Vagina (tissue), 2 donors: ENCODE measurements around the gene PSMG3. TPM values are rescaled to one million over a fixed set of nuclear protein-coding genes. Genes with fewer than 3 reads are reported as not detected.

Experiments
- DNase-seq, 2 donors: peaks; one replicate each; pipeline ENCODE4 v3.0.0-alpha.2; 2017; ENCODE audit errors: extremely low spot score in 2 of 2
- H3K27ac ChIP-seq: fragments of 200-600 bp; sonication (generic); one replicate; pipeline ENCODE4 v1.5.1; 2019
- H3K27me3 ChIP-seq: fragments of 200-600 bp; sonication (generic); one replicate; pipeline ENCODE4 v1.5.1; 2019
- H3K36me3 ChIP-seq, 2 donors: fragments of 200-600 bp; sonication (generic); one replicate each; pipeline ENCODE4 v1.5.1; 2017 to 2019
- H3K4me1 ChIP-seq: fragments of 200-600 bp; sonication (generic); one replicate; pipeline ENCODE4 v1.5.1; 2019
- H3K4me3 ChIP-seq, 2 donors: fragments of 200-600 bp; sonication (generic); 1 replicate in 1 of 2; 2 replicates in 1 of 2; pipeline ENCODE4 v1.5.1; 2016 to 2019
- H3K9me3 ChIP-seq: fragments of 200-600 bp; sonication (generic); one replicate; pipeline ENCODE4 v1.5.1; 2019
- POLR2A ChIP-seq, 2 donors: fragments of 450-650 bp; IDR thresholded peaks; one replicate each; pipeline ENCODE4 v1.6.1; 2017; ENCODE audit warnings: antibody characterized with exemption in 2 of 2, mild to moderate bottlenecking in 2 of 2, moderate library complexity in 2 of 2
- POLR2AphosphoS5 ChIP-seq, 2 donors: sonication (generic); formaldehyde crosslinking; IDR thresholded peaks; one replicate each; pipeline ENCODE4 v1.9.0; 2017; ENCODE audit warnings: antibody characterized with exemption in 2 of 2, mild to moderate bottlenecking in 2 of 2, low read depth in 1 of 2; ENCODE audit not compliant: insufficient read depth in 1 of 2
- intact Hi-C: fragments of 100-400 bp; cut with DNase I; formaldehyde crosslinking; loops from one replicate; pipeline ENCODE4 v1.15.1; 2023
- total RNA-seq: library from RNA; depleted of rRNA; stranded (reverse); fragments of >200 nt; gene quantifications from one replicate; pipeline ENCODE4 v1.2.3, GENCODE V29; 2016
- TF ChIP-seq, protein P1 (sequence below), 3 experiments: fragments of 450-650 bp in 2 of 3; fragments of 200-600 bp in 1 of 3; sonication (generic) in 1 of 3; IDR thresholded peaks; one replicate each; pipeline ENCODE4 v1.5.1; 2017 to 2019; ENCODE audit warnings: antibody characterized with exemption in 3 of 3, mild to moderate bottlenecking in 2 of 3, moderate library complexity in 2 of 3

Gene PSMG3
- total RNA-seq, 1 donor from 2014 or later, result 49.6 TPM

DNA sequence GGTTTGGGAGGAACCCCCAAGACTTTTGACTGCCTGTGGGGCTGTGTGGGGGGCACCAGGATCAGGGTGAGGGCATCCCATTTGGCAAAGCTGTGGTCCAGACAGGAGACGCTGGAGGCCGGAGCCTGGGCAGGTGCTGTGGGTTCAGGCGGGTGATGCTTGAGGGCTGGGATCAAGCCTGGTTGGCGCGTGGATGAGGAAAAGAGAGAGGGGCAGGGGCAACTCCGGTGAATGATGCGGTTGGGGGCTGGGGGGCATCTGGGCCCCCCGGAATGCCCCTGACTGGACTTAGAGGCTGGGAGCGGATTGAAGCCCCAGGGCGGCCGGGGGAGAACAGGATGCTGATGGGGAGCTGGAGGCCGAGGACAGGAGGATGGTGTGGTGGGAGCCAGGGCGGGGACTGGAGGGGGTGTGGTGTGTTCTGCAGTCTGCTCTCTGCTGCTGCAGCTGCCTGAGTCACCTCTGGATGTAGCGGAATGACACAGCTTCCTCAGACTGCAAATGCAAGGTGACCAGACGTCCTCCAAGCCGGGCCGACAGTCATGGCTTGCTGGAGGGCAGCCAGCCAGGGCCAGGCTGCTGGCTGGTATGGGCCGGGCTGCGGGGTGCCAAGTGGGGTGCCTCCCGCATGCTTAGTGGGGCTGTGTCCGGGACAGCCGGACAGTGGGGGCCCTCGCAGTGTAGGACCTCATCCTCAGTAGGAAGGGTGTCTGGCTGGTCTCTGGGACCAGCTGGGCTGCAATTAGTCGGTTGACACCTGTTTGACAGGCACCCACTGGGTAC is 36.1 kb downstream of the PSMG3 start:
- Histone ChIP-seq H3K4me3 (peak overlapping the region; percentile 70 to 95), H3K36me3 (no peaks in the 10 kb centered on the region), H3K9me3 (no peaks in the 10 kb centered on the region), H3K27me3 (no peaks in the 10 kb centered on the region), H3K4me1 (peaks cover 71% of the 10 kb centered on the region), H3K27ac (peak overlapping the region; percentile 99)
- intact Hi-C loops, result loop anchor here (5.0 kb wide), 1 partner anchor 39 kb away; the partner anchor contains the start of gene PSMG3
- no peak for DNase-seq
- no peak for TF ChIP-seq POLR2AphosphoS5 (IDR thresholded peaks at IDR 0.05; ENCODE audit: insufficient read depth in 1 of 2, low read depth in 1 of 2)
- TF ChIP-seq, protein P1, sequence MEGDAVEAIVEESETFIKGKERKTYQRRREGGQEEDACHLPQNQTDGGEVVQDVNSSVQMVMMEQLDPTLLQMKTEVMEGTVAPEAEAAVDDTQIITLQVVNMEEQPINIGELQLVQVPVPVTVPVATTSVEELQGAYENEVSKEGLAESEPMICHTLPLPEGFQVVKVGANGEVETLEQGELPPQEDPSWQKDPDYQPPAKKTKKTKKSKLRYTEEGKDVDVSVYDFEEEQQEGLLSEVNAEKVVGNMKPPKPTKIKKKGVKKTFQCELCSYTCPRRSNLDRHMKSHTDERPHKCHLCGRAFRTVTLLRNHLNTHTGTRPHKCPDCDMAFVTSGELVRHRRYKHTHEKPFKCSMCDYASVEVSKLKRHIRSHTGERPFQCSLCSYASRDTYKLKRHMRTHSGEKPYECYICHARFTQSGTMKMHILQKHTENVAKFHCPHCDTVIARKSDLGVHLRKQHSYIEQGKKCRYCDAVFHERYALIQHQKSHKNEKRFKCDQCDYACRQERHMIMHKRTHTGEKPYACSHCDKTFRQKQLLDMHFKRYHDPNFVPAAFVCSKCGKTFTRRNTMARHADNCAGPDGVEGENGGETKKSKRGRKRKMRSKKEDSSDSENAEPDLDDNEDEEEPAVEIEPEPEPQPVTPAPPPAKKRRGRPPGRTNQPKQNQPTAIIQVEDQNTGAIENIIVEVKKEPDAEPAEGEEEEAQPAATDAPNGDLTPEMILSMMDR (IDR thresholded peaks at IDR 0.05), result no peak
- no peak for TF ChIP-seq POLR2A (IDR thresholded peaks at IDR 0.05)

DNA sequence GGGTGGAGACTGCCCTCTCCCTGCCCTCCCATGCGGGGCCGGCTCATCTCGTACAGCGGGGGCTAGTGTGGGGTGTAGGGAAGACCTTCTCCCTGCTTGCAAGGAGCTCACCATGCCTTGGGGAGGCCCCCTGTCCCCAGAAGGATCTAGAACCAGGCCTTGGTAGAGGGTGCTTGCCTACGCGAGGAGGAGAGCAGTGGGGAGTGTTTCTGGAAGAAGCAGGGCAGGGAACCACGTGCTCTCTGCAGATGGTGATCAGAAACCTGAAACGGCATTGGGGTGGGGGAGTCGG is 36.6 kb downstream of the PSMG3 start:
- intact Hi-C loops, result loop anchor here (5.0 kb wide), 1 partner anchor 39 kb away; the partner anchor contains the start of gene PSMG3
- peaks cover 65% of the 10 kb centered on the region for H3K4me1 ChIP-seq
- peak overlapping the region; percentile 99 for H3K27ac ChIP-seq
- DNase-seq, result no peak
- TF ChIP-seq POLR2A (IDR thresholded peaks at IDR 0.05) (no peak), POLR2AphosphoS5 (IDR thresholded peaks at IDR 0.05; ENCODE audit: insufficient read depth in 1 of 2, low read depth in 1 of 2) (peak in 1 of 2 donors; percentile 7)
- TF ChIP-seq, protein P1 (IDR thresholded peaks at IDR 0.05), result no peak
- no peaks in the 10 kb centered on the region for H3K27me3 ChIP-seq
- peak overlapping the region; percentile 70 to 95 for H3K4me3 ChIP-seq
- H3K9me3 ChIP-seq, result no peaks in the 10 kb centered on the region
- no peaks in the 10 kb centered on the region for H3K36me3 ChIP-seq

DNA sequence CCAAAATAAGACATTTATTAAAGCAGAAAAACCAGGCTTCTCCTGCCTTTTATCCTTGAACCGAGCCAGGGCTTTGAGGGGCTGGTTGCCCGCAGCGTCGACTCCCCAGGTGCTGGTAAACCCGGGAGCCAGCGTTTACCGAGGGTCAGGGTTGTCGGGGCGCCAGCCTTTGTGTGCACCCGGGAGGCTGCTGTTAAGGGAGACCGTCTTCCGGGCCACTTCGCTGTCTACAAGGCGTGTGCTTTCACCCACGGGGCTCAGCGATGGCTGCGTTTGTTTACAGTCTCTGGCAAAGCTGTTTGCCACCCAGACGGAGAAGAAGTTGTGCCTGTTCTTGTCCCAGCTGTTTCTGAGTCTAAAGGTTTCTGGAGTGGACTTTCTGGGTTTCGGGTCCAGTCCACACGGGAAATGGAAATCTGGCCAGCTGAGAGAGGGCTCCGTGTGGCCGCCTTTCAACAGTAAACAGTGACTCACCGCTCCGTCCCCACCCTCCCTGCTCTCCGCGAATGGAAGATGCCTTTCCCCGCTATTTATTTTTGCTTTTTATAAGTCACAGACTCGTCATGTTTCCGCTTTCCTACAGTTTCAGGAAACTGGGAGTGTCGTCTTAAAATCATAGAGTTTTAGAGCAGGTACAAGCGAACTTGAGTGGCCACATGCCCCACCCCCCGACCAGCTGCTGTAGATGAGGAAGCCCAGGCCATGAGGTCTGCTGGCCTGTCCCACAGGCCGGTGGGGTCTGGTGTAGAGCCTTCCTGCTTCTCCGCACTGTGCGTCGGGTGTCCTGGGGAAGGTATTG is 37.2 kb downstream of the PSMG3 start:
- H3K4me1 ChIP-seq, result peaks cover 60% of the 10 kb centered on the region
- no peak for DNase-seq

DNA sequence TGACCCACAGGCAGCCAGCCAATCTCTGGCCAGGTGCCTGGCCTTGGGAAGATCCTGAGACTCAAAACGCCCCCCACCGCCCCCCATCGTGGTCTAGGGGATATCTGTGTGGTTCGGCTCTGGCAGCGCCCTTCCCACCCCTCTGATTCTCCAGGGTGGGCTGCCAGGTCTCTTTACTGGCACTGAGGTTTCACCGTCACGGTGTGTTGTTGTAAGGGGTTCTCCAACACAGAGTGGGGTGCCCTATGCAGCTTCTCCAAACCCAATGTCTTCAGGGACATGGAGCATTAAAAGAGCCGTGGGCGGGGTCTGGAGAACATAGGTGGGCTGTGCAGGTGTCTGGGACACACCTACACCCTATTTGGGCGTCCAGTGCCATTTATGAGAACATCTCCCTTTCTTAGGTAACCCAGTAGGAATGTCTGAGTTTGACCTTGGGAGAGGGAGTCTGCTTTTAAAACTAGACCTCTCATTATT is 37.8 kb downstream of the PSMG3 start:
- intact Hi-C loops, result loop anchor here (5.0 kb wide), 1 partner anchor 40 kb away; the partner anchor contains the start of gene PSMG3

More for the DNA sequence above, 37.2 kb downstream of the PSMG3 start:
- TF ChIP-seq POLR2A (IDR thresholded peaks at IDR 0.05) (peak in 1 of 2 donors; percentile 62), POLR2AphosphoS5 (IDR thresholded peaks at IDR 0.05; ENCODE audit: insufficient read depth in 1 of 2, low read depth in 1 of 2) (peak; percentile 80 to 97)
- TF ChIP-seq, protein P1 (IDR thresholded peaks at IDR 0.05), result no peak
- intact Hi-C loops, result loop anchor here (5.0 kb wide), 1 partner anchor 40 kb away; the partner anchor contains the start of gene PSMG3
- H3K9me3 ChIP-seq, result no peaks in the 10 kb centered on the region
- H3K36me3 ChIP-seq, result no peaks in the 10 kb centered on the region
- H3K27ac ChIP-seq, result peak overlapping the region; percentile 99
- H3K27me3 ChIP-seq, result no peaks in the 10 kb centered on the region
- H3K4me3 ChIP-seq, result peak overlapping the region; percentile 70 to 95

More for the DNA sequence above, 37.8 kb downstream of the PSMG3 start:
- Histone ChIP-seq H3K9me3 (no peaks in the 10 kb centered on the region), H3K27ac (peak overlapping the region; percentile 99), H3K4me1 (peaks cover 56% of the 10 kb centered on the region), H3K36me3 (no peaks in the 10 kb centered on the region), H3K4me3 (peak overlapping the region; percentile 70 to 95), H3K27me3 (no peaks in the 10 kb centered on the region)
- DNase-seq, result no peak
- TF ChIP-seq POLR2A (IDR thresholded peaks at IDR 0.05) (no peak), POLR2AphosphoS5 (IDR thresholded peaks at IDR 0.05; ENCODE audit: insufficient read depth in 1 of 2, low read depth in 1 of 2) (no peak)
- TF ChIP-seq, protein P1 (IDR thresholded peaks at IDR 0.05), result no peak
